ENCODE data around the gene LTBP1.

- no peak for TF ChIP-seq POLR2A (IDR thresholded peaks at IDR 0.05)
- no peak for TF ChIP-seq CTCF (IDR thresholded peaks at IDR 0.05)
Measured at GRCh38 chr2:32988525-32988924, 41.8 kb downstream of the LTBP1 start.

All from lower leg skin (tissue), 3 donors.